IPS-20b (cell line): ENCODE data around the gene SRD5A3.
"Not testable (repeated sequence)": the region's sequence is repeated elsewhere in the genome, so short reads cannot be mapped to it uniquely, and the experiment has no call there.

Source experiments
- H3K27ac ChIP-seq: one replicate; pipeline ENCODE4 v1.5.1; 2013; ENCODE audit warnings: low read length
- H3K27me3 ChIP-seq: 2 replicates; pipeline ENCODE4 v1.6.1; 2013; ENCODE audit warnings: mild to moderate bottlenecking, low read length, inconsistent platforms; ENCODE audit not compliant: insufficient read depth
- H3K36me3 ChIP-seq: 2 replicates; pipeline ENCODE4 v1.6.1; 2013; ENCODE audit warnings: low read depth, mild to moderate bottlenecking, inconsistent platforms, low read length, moderate library complexity; ENCODE audit not compliant: insufficient read depth
- H3K4me1 ChIP-seq: 2 replicates; pipeline ENCODE4 v1.6.1; 2013; ENCODE audit warnings: mild to moderate bottlenecking, control low read depth, inconsistent platforms, low read length, moderate library complexity; ENCODE audit not compliant: insufficient read depth
- H3K4me3 ChIP-seq: 2 replicates; pipeline ENCODE4 v1.5.1; 2013; ENCODE audit warnings: mild to moderate bottlenecking, low read length, inconsistent platforms
- H3K9ac ChIP-seq: 2 replicates; pipeline ENCODE4 v1.6.1; 2013; ENCODE audit warnings: low read depth, mild to moderate bottlenecking, inconsistent platforms, low read length, moderate library complexity
- H3K9me3 ChIP-seq: 2 replicates; pipeline ENCODE4 v1.6.1; 2013; ENCODE audit warnings: mild to moderate bottlenecking, low read depth, low read length, inconsistent platforms; ENCODE audit not compliant: insufficient read depth

Gene SRD5A3

GRCh38 chr4:55347610-55348228, 1.7 kb downstream of the SRD5A3 start:
- no peak overlapping the region for H3K9ac ChIP-seq
- H3K27ac ChIP-seq, result no peak overlapping the region
- peaks cover 3% of the 10 kb centered on the region; the same call in 1 of the 2 replicates for H3K4me1 ChIP-seq

GRCh38 chr4:55348466-55348865, 2.4 kb downstream of the SRD5A3 start:
- no peak overlapping the region for H3K27ac ChIP-seq
- peaks cover 3% of the 10 kb centered on the region; the same call in 1 of the 2 replicates for H3K9me3 ChIP-seq
- no peak overlapping the region for H3K4me3 ChIP-seq
- H3K36me3 ChIP-seq, result 0 out of 2 replicates have a peak, but pooled peaks cover 6% of the 10 kb centered on the region
- peaks cover 3% of the 10 kb centered on the region; the same call in 1 of the 2 replicates for H3K4me1 ChIP-seq
- H3K27me3 ChIP-seq, result peaks cover 18% of the 10 kb centered on the region; the same call in 1 of the 2 replicates
- H3K9ac ChIP-seq, result no peak overlapping the region

More at GRCh38 chr4:55347610-55348228, 1.7 kb downstream of the SRD5A3 start:
- Histone ChIP-seq H3K36me3 (0 out of 2 replicates have a peak, but pooled peaks cover 6% of the 10 kb centered on the region), H3K27me3 (peaks cover 18% of the 10 kb centered on the region; the same call in 1 of the 2 replicates), H3K4me3 (no peak overlapping the region), H3K9me3 (peaks cover 8% of the 10 kb centered on the region; the same call in 1 of the 2 replicates)

- H3K9me3 ChIP-seq, H3K27ac ChIP-seq, H3K36me3 ChIP-seq, H3K4me3 ChIP-seq, H3K4me1 ChIP-seq, H3K9ac ChIP-seq: not testable (repeated sequence)
- peaks cover 18% of the 10 kb centered on the region; the same call in 1 of the 2 replicates for H3K27me3 ChIP-seq
Measured at GRCh38 chr4:55350870-55351269, 4.8 kb downstream of the SRD5A3 start.

- H3K27me3 ChIP-seq, result peaks cover 16% of the 10 kb centered on the region; the same call in 1 of the 2 replicates
- H3K36me3 ChIP-seq, result peaks cover 10% of the 10 kb centered on the region; the same call in 1 of the 2 replicates
Measured at GRCh38 chr4:55351824-55352223, 5.8 kb downstream of the SRD5A3 start.

GRCh38 chr4:55352726-55353125, 6.7 kb downstream of the SRD5A3 start:
- Histone ChIP-seq H3K4me3 (no peak overlapping the region), H3K9ac (no peak overlapping the region), H3K27me3 (peaks cover 7% of the 10 kb centered on the region; the same call in 1 of the 2 replicates), H3K27ac (no peak overlapping the region), H3K4me1 (no peaks in the 10 kb centered on the region), H3K9me3 (no peaks in the 10 kb centered on the region), H3K36me3 (peaks cover 10% of the 10 kb centered on the region; the same call in 1 of the 2 replicates)

More at GRCh38 chr4:55351824-55352223, 5.8 kb downstream of the SRD5A3 start:
- H3K4me3 ChIP-seq, result no peak overlapping the region
- no peak overlapping the region for H3K9ac ChIP-seq
- H3K4me1 ChIP-seq, result peaks cover 2% of the 10 kb centered on the region; the same call in 1 of the 2 replicates
- H3K9me3 ChIP-seq, result no peaks in the 10 kb centered on the region
- H3K27ac ChIP-seq, result no peak overlapping the region

GRCh38 chr4:55353228-55353747, 7.2 kb downstream of the SRD5A3 start:
- not testable (repeated sequence) for H3K9me3 ChIP-seq, H3K36me3 ChIP-seq

GRCh38 chr4:55354648-55355047, 8.6 kb downstream of the SRD5A3 start:
- H3K4me1 ChIP-seq, result no peaks in the 10 kb centered on the region
- H3K4me3 ChIP-seq, result no peak overlapping the region
- peaks cover 13% of the 10 kb centered on the region; the same call in 1 of the 2 replicates for H3K36me3 ChIP-seq
- H3K9ac ChIP-seq, result no peak overlapping the region
- no peaks in the 10 kb centered on the region for H3K9me3 ChIP-seq
- H3K27ac ChIP-seq, result no peak overlapping the region
- H3K27me3 ChIP-seq, result no peaks in the 10 kb centered on the region

More at GRCh38 chr4:55353228-55353747, 7.2 kb downstream of the SRD5A3 start:
- H3K27ac ChIP-seq, H3K27me3 ChIP-seq, H3K4me1 ChIP-seq, H3K9ac ChIP-seq, H3K4me3 ChIP-seq: not testable (repeated sequence)

GRCh38 chr4:55355555-55355954, 9.5 kb downstream of the SRD5A3 start:
- Histone ChIP-seq H3K9ac (no peak overlapping the region), H3K36me3 (peaks cover 14% of the 10 kb centered on the region; the same call in 1 of the 2 replicates), H3K27ac (no peak overlapping the region), H3K4me1 (no peaks in the 10 kb centered on the region), H3K9me3 (no peaks in the 10 kb centered on the region), H3K27me3 (no peaks in the 10 kb centered on the region), H3K4me3 (no peak overlapping the region)

- Histone ChIP-seq H3K27me3 (no peaks in the 10 kb centered on the region), H3K9me3 (no peaks in the 10 kb centered on the region), H3K4me3 (no peak overlapping the region), H3K4me1 (no peaks in the 10 kb centered on the region), H3K36me3 (peaks cover 14% of the 10 kb centered on the region), H3K27ac (no peak overlapping the region), H3K9ac (no peak overlapping the region)
Measured at GRCh38 chr4:55356991-55357461, 11.0 kb downstream of the SRD5A3 start.

GRCh38 chr4:55358246-55358645, 12.2 kb downstream of the SRD5A3 start:
- Histone ChIP-seq H3K27ac (no peak overlapping the region), H3K4me1 (no peaks in the 10 kb centered on the region)

GRCh38 chr4:55358668-55359067, 12.6 kb downstream of the SRD5A3 start:
- peaks cover 6% of the 10 kb centered on the region for H3K36me3 ChIP-seq
- no peaks in the 10 kb centered on the region for H3K4me1 ChIP-seq
- no peak overlapping the region for H3K4me3 ChIP-seq
- H3K27me3 ChIP-seq, result no peaks in the 10 kb centered on the region
- no peak overlapping the region for H3K9ac ChIP-seq
- H3K9me3 ChIP-seq, result no peaks in the 10 kb centered on the region
- H3K27ac ChIP-seq, result no peak overlapping the region

More at GRCh38 chr4:55358246-55358645, 12.2 kb downstream of the SRD5A3 start:
- Histone ChIP-seq H3K9ac (no peak overlapping the region), H3K9me3 (no peaks in the 10 kb centered on the region), H3K27me3 (no peaks in the 10 kb centered on the region), H3K36me3 (peaks cover 8% of the 10 kb centered on the region), H3K4me3 (no peak overlapping the region)
